ENCODE results near the gene LIMS2. TPM values are rescaled to one million over a fixed set of nuclear protein-coding genes. Genes with fewer than 3 reads are reported as not detected.

LIMS2 gene
- total and polyA plus RNA-seq, 2 donors (not counting 3 experiments of a cell fraction or from before 2014, with no cell fraction given): 48.3 to 55.6 TPM

GRCh38 chr2:127712999-127713398, 37.7 kb upstream of the LIMS2 start:
- H4K20me1 ChIP-seq (replicated peaks; ENCODE audit: control insufficient read depth, extremely low read depth, insufficient read depth, low read length): no peaks in the 10 kb centered on the region
- ChIA-PET POLR2A (no interaction called here), CTCF (interaction anchor here (0.7 to 1.9 kb wide), 2 partner anchors 18 to 122 kb away, joined by 3 to 7 read pairs; no protein-coding TSS in a partner anchor)
- no peak overlapping the region for H3K27ac ChIP-seq (ENCODE audit: insufficient read depth, low read depth, low read length)
- H3K9ac ChIP-seq (replicated peaks; ENCODE audit: extremely low read depth, insufficient read depth, low read length): no peak overlapping the region
- H3K79me2 ChIP-seq (ENCODE audit: control insufficient read depth, insufficient read depth, low read length): no peaks in the 10 kb centered on the region
- TF ChIP-seq EZH2 (IDR thresholded peaks at IDR 0.05; ENCODE audit: borderline replicate concordance, low read depth, low read length, severe bottlenecking) (no peak), POLR2AphosphoS5 (IDR thresholded peaks at IDR 0.05; ENCODE audit: insufficient read depth, low read depth, low read length) (no peak), JUN (IDR thresholded peaks at IDR 0.05; ENCODE audit: borderline replicate concordance, insufficient read depth, insufficient read length, low read depth) (no peak), MYC (IDR thresholded peaks at IDR 0.05; ENCODE audit: low read depth, low read length) (no peak)
- dilution Hi-C loops (cut with MboI; ENCODE audit: extremely low pct_ligation_motif_present, low sequenced_read_pairs) (no loop called here), intact Hi-C loops (cut with micrococcal nuclease) (no loop called here)
- no peak for DNase-seq (ENCODE audit: low read depth, low spot score)
- H3K9me3 ChIP-seq (replicated peaks; ENCODE audit: control insufficient read depth, insufficient read depth, low read length): no peaks in the 10 kb centered on the region
- no peak overlapping the region for H2AFZ ChIP-seq (ENCODE audit: low read depth, low read length)
- no peaks in the 10 kb centered on the region for H3K27me3 ChIP-seq (ENCODE audit: control insufficient read depth in 2 of 2, insufficient read depth in 2 of 2, low read length in 2 of 2)
- no peak for FAIRE-seq
- H3K36me3 ChIP-seq (ENCODE audit: control insufficient read depth in 2 of 2, extremely low read depth in 1 of 2, insufficient read depth in 2 of 2, low read length in 2 of 2): peaks cover 5 to 20% of the 10 kb centered on the region in 2 experiments
- H3K4me3 ChIP-seq (replicated peaks in 1 of 3; ENCODE audit: insufficient read depth in 1 of 3, low read depth in 1 of 3, low read length in 3 of 3): no peak overlapping the region
- no TSS peak for BruUV-seq (replicated peaks)
- H3K4me2 ChIP-seq (ENCODE audit: insufficient read depth, low read length): no peak overlapping the region
- no peaks in the 10 kb centered on the region for H3K9me1 ChIP-seq (replicated peaks; ENCODE audit: control insufficient read depth, extremely low read depth, insufficient read depth, low read length)
- no peaks in the 10 kb centered on the region for H3K4me1 ChIP-seq (ENCODE audit: control insufficient read depth, extremely low read depth, insufficient read depth, low read length)

GRCh38 chr2:127709336-127709735, 34.0 kb upstream of the LIMS2 start:
- no peaks in the 10 kb centered on the region for H3K79me2 ChIP-seq (ENCODE audit: control insufficient read depth, insufficient read depth, low read length)
- H2AFZ ChIP-seq (ENCODE audit: low read depth, low read length): no peak overlapping the region
- no TSS peak for BruUV-seq (replicated peaks)
- intact Hi-C loops (cut with micrococcal nuclease): no loop called here
- no peak overlapping the region for H3K4me2 ChIP-seq (ENCODE audit: insufficient read depth, low read length)
- CTCF ChIA-PET: interaction anchor here (1.8 kb wide), 1 partner anchor 118 kb away, joined by 4 read pairs; no protein-coding TSS in a partner anchor
- H3K9me1 ChIP-seq (replicated peaks; ENCODE audit: control insufficient read depth, extremely low read depth, insufficient read depth, low read length): no peaks in the 10 kb centered on the region
- no peak for FAIRE-seq
- POLR2A ChIA-PET: no interaction called here
- dilution Hi-C loops (cut with MboI; ENCODE audit: extremely low pct_ligation_motif_present, low sequenced_read_pairs): no loop called here
- TF ChIP-seq GATA2 (IDR thresholded peaks at IDR 0.05; ENCODE audit: insufficient read depth, insufficient read length, low read depth, low read length) (no peak), EZH2 (IDR thresholded peaks at IDR 0.05; ENCODE audit: borderline replicate concordance, low read depth, low read length, severe bottlenecking) (no peak), POLR2AphosphoS5 (IDR thresholded peaks at IDR 0.05; ENCODE audit: insufficient read depth, low read depth, low read length) (no peak), POLR2A (IDR thresholded peaks at IDR 0.05; ENCODE audit: low read depth, low read length) (no peak), CTCF (IDR thresholded peaks at IDR 0.05; ENCODE audit: extremely low read depth in 1 of 2, insufficient read depth in 1 of 2, low read depth in 1 of 2, low read length in 2 of 2) (no peak), MAX (IDR thresholded peaks at IDR 0.05; ENCODE audit: insufficient read depth, insufficient read length) (no peak), JUN (IDR thresholded peaks at IDR 0.05; ENCODE audit: borderline replicate concordance, insufficient read depth, insufficient read length, low read depth) (no peak), MYC (IDR thresholded peaks at IDR 0.05; ENCODE audit: low read depth, low read length) (no peak), FOS (IDR thresholded peaks at IDR 0.05; ENCODE audit: borderline replicate concordance, insufficient read depth, low read length) (no peak)
- H3K9me3 ChIP-seq (replicated peaks; ENCODE audit: control insufficient read depth, insufficient read depth, low read length): no peaks in the 10 kb centered on the region
- no peaks in the 10 kb centered on the region for H3K27me3 ChIP-seq (ENCODE audit: control insufficient read depth in 2 of 2, insufficient read depth in 2 of 2, low read length in 2 of 2)
- no peaks in the 10 kb centered on the region for H4K20me1 ChIP-seq (replicated peaks; ENCODE audit: control insufficient read depth, extremely low read depth, insufficient read depth, low read length)
- H3K4me1 ChIP-seq (ENCODE audit: control insufficient read depth, extremely low read depth, insufficient read depth, low read length): no peaks in the 10 kb centered on the region
- no peak overlapping the region for H3K4me3 ChIP-seq (replicated peaks in 1 of 3; ENCODE audit: insufficient read depth in 1 of 3, low read depth in 1 of 3, low read length in 3 of 3)
- H3K36me3 ChIP-seq (ENCODE audit: control insufficient read depth in 2 of 2, extremely low read depth in 1 of 2, insufficient read depth in 2 of 2, low read length in 2 of 2): peaks cover 8 to 24% of the 10 kb centered on the region in 2 experiments
- no peak for DNase-seq (ENCODE audit: low read depth, low spot score)
- H3K9ac ChIP-seq (replicated peaks; ENCODE audit: extremely low read depth, insufficient read depth, low read length): no peak overlapping the region
- no peak overlapping the region for H3K27ac ChIP-seq (ENCODE audit: insufficient read depth, low read depth, low read length)
